ENCODE measurements around the gene SNX10.

The SNX10 gene

DNA sequence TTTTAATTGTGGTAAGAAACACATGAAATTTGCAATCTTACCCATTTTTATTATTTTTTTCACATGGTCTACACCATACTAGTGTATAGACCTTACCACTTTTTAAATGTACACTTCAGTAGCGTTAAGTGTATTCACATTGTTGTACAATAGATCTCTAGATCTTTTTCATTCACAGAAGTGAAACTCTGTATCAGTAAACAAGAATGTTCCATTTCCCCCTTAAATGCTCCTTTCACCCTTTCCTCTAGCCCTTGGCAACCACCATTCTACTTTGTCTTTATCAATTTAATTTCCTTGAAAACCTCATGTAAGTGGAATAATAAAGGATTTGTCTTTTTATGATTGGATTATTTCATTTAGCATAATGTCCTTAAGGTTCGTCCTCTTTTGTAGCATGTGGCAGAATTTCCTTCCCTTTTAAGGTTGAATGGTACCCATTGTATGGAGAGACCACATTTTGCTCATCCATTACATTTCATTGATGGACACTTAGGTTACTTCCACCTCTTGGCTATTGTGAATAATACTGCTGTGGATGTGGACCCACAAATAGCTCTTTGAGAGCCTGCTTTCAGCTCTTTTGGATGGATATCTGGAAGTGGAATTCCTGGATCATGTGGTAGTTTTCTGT lies 45.7 kb downstream of the SNX10 start:
- DNase-seq (ENCODE audit: low spot score): no peak

- no peak for DNase-seq (ENCODE audit: low spot score)
Observed at GRCh38 chr7:26340476-26341018, 48.9 kb downstream of the SNX10 start.

DNA sequence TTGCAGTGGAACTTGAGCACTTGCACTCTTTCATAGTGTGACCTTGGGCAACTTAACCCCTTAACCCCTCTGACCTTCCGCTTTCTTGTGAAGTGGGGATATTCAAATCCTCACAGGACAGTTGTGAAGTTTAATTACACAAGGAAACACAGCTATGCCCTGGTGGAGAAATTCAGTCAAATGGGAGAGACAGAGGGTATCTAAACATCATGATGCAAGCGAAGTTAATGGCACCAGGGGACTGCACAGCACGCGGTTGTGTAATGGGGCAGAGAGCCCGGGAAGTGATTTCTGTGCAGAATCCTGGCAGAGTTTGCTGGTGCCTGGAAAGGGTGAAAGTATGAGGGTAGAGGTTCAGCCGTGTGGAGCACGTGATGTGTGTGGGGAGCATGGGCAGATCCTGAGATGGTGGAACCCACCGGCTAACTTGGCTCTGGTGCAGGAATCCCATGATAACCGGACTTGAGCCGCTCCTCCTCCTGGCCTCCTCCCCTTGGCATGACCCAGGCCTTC lies 51.7 kb downstream of the SNX10 start:
- no peak for DNase-seq (ENCODE audit: low spot score)

DNA sequence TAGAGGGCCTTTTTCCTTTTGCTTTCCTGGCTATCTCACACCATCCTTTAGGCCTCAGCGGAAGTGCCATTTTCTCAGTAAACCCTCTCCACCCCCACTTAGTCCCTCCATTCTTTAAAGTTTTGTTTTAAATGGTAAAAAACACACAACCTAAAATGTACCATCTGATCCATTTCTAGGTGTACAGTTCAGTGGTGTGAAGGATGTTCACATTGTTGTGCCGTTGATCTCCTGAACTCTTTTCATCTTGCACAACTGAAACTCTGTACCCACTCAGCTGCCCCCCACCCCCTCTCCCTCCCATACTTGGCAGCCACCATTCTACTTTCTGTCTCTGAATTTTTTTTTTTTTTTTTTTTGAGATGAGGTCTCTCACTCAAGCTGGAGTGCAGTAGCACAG lies 52.2 kb downstream of the SNX10 start:
- no peak for DNase-seq (ENCODE audit: low spot score)

- DNase-seq (ENCODE audit: low spot score): no peak
Observed at GRCh38 chr7:26345202-26345601, 53.5 kb downstream of the SNX10 start.

DNA sequence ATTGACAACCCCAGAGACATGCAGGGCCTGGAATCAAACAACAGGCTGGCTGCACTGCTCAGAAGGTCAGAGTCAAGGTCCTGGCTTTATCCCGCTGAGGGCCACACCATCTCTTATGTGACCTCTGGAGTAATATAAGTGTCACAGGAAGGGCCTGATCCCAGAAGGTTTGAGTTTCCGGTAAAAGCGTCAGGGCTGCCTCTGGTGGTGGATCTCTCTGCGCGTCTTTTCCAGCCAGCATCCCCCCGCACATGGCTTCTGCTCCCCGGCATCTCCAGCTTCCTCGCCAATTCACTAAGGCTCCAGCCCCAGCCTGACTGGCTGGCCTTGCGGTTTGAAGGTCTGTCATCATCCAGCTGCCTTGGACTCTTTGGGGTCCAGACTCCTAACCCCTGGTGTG lies 54.2 kb downstream of the SNX10 start:
- DNase-seq (ENCODE audit: low spot score): no peak

DNA sequence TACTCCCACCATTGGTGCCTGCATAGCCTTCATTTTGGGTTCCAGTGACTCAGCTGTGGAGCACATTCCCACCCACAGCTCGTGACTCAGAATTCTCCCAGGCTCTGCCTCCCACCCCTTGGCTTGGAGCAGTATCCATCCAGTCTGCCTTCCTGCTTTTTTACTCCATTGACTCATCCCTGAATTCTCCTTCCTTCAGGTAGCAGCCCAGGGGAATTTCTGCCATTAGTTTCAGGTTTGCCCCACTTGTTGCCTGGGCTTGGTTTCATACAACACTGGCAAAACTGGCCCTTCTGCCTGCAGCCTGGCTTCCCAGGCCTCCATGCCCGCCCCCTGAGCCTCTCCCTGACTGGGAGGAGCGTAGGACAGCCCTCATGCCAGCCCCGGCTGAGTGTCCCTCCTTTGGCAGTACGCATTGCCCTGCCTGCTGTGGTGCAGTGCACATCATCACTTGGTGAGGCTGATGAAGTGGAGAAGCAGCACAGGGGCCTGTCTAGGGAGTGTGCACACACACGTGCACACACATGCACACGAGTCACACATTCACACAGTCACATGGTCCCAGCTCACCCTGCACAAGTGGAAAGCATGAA lies 55.0 kb downstream of the SNX10 start:
- no peak for DNase-seq (ENCODE audit: low spot score)

- DNase-seq (ENCODE audit: low spot score): no peak
Observed at GRCh38 chr7:26348234-26348851, 56.7 kb downstream of the SNX10 start.

- DNase-seq (ENCODE audit: low spot score): no peak
Observed at GRCh38 chr7:26349005-26349915, 57.6 kb downstream of the SNX10 start.

GRCh38 chr7:26351171-26351570 lies 59.5 kb downstream of the SNX10 start:
- no peak for DNase-seq (ENCODE audit: low spot score)

GRCh38 chr7:26356229-26356628 lies 64.6 kb downstream of the SNX10 start:
- no peak for DNase-seq (ENCODE audit: low spot score)

- DNase-seq (ENCODE audit: low spot score): no peak
Observed at GRCh38 chr7:26356929-26357798, 65.5 kb downstream of the SNX10 start.

GRCh38 chr7:26357799-26358151 lies 66.1 kb downstream of the SNX10 start:
- DNase-seq (ENCODE audit: low spot score): no peak

GRCh38 chr7:26360650-26361049 lies 69.0 kb downstream of the SNX10 start:
- no peak for DNase-seq (ENCODE audit: low spot score)

DNA sequence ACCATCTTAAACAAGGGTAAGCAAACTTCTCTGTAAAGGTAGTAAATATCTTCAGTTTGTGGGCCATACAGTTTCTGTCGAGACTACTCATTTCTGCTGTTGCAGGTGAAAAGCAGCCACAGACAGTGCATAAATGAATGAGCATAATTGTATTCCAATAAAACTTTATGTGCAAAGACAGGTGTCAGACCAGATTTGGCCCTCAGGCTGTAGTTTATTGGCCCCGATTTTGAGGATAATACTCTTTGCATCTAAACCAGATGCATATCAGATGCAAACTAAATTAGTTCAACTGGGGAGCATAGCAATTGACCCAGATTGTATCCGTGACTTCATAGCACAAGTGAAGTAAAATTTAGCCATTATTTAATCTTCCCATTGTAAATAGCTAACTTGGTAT lies 70.0 kb downstream of the SNX10 start:
- DNase-seq (ENCODE audit: low spot score): no peak

DNA sequence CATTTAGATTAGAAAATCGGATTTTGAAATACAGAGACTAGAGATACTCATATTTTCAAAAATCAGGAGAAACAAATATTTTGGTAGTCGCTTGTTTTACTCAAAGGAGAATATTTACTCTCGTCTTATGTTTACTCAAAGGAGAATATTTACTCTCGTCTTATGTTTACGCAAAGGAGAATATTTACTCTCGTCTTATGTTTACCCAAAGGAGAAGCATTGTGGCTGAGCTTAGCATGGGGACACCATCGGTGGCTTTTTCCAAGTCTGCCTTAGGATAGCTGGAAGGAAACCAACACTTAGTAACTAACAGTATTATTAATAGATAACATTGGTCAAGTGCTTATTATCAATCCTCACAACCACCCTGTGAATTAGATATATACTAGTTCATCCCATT lies 71.8 kb downstream of the SNX10 start:
- no peak for DNase-seq (ENCODE audit: low spot score)

- no peak for DNase-seq (ENCODE audit: low spot score)
Observed at GRCh38 chr7:26365077-26365900, 73.6 kb downstream of the SNX10 start.

DNA sequence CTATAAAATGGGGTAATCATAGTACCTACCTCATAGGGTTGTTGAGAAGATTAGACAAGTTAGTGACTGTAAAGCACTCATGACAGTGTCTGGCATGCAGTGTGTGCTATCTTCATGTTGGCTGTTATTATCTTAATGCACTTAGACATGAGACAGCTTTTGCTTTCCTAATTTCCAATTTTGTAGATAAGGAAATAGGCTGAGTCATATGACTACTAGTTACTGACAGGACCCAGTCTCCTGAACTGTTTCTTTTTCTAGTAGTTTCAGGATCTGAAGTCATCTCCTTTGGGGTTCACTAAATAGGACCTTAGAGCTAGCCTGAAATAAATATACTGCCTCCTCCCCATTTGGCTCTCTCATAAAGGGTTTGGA lies 74.2 kb downstream of the SNX10 start:
- DNase-seq (ENCODE audit: low spot score): no peak

DNA sequence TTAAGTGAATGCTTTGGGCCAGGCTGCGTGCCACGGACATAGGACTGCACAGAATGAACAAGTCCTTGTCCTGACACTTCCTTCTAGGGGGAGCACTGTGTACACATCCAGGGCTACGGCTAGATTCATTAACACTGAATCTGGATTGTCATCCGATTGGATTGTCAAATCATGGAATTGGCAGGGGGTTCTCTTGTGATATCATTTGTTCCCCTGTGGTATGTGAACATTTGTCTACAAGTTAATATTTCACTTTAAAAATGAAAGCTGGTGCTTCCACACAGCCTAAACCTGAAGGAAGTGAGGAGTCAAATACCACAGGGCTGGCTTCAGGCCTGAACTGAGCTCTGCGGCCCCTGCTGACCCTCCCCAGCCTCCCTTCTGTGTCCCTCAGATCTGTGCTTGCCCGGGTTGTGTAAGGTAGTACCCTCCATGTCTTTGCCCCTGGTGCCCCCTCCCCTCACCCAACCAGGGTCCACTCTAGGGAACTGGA lies 75.6 kb downstream of the SNX10 start:
- no peak for DNase-seq (ENCODE audit: low spot score)

- no peak for DNase-seq (ENCODE audit: low spot score)
Observed at GRCh38 chr7:26368542-26368941, 76.9 kb downstream of the SNX10 start.
